Ovary (tissue), 9 donors: Measurements from ENCODE around the gene CERK. TPM values are rescaled to one million over a fixed set of nuclear protein-coding genes. Genes with fewer than 3 reads are reported as not detected.

ENCODE experiments used
- DNase-seq, 5 donors: peaks; one replicate each; pipeline ENCODE4 v3.0.0-alpha.2; 2019 to 2020
- H3K27ac ChIP-seq, 2 donors: fragments of 200-600 bp; one replicate each; pipeline versions ENCODE4 v1.5.1 to v1.8.0; 2019 to 2022
- H3K27me3 ChIP-seq: fragments of 200-600 bp; one replicate; pipeline ENCODE4 v1.8.0; 2022
- H3K36me3 ChIP-seq: fragments of 200-600 bp; sonication (generic); one replicate; pipeline ENCODE4 v1.5.1; 2019
- H3K4me1 ChIP-seq: one replicate; pipeline ENCODE4 v1.8.1; 2013; ENCODE audit warnings: mild to moderate bottlenecking, moderate library complexity; ENCODE audit not compliant: insufficient read depth
- H3K4me3 ChIP-seq: fragments of 200-600 bp; sonication (generic); one replicate; pipeline ENCODE4 v1.5.1; 2017
- H3K9me3 ChIP-seq, 2 donors: fragments of 200-600 bp in 1 of 2; sonication (generic) in 1 of 2; one replicate each; pipeline versions ENCODE4 v1.5.1 to v1.8.1; 2013 to 2019; ENCODE audit warnings: mild to moderate bottlenecking in 1 of 2, moderate library complexity in 1 of 2
- CTCF ChIP-seq, 3 donors: fragments of 450-650 bp in 2 of 3; fragments of 200-600 bp in 1 of 3; IDR thresholded peaks; one replicate each; pipeline versions ENCODE4 v1.5.1 to v1.8.0; 2016 to 2022; ENCODE audit warnings: antibody characterized with exemption in 3 of 3, mild to moderate bottlenecking in 1 of 3
- EP300 ChIP-seq: sonication (generic); formaldehyde crosslinking; IDR thresholded peaks from one replicate; pipeline ENCODE4 v1.6.1; 2017; ENCODE audit warnings: antibody characterized with exemption
- POLR2A ChIP-seq: fragments of 450-650 bp; IDR thresholded peaks from one replicate; pipeline ENCODE4 v1.6.1; 2017; ENCODE audit warnings: antibody characterized with exemption, mild to moderate bottlenecking, moderate library complexity
- WGBS, 3 donors: extraction: QIAGEN DNeasy Blood & Tissue Kit in 1 of 3; methylation state at CpG; one replicate each; pipeline versions ENCODE4 v1.1.5 to v1.1.7; 2013 to 2017; 5-methylcytosine and 5-hydroxymethylcytosine counted together
- intact Hi-C, 4 donors: fragments of 100-400 bp; cut with DNase I; formaldehyde crosslinking; loops; one replicate each; pipeline versions ENCODE4 v1.11.0 to v1.15.1; 2022 to 2023
- polyA plus RNA-seq, 2 donors: library from polyadenylated mRNA; stranded (reverse); fragments of 200-250 nt in 1 of 2; fragments of 350-450 nt in 1 of 2; fragmentation: Illumina TruSeq in 1 of 2; extraction: RNeasy Lipid Tissue Mini Kit (QIAGEN cat#74804) in 1 of 2; gene quantifications; one replicate each; pipeline ENCODE4 v1.2.3, GENCODE V29; 2013 to 2014
- total RNA-seq, 7 donors: library from RNA; depleted of rRNA in 2 of 7; stranded (reverse); fragments of >200 nt in 2 of 7; fragmentation: NEBNext Ultra II Directional in 3 of 7; extraction: Animal tissue kit (Norgen Biotek cat#: 25700) in 3 of 7; gene quantifications; one replicate each; pipeline versions ENCODE4 v1.1.0 to v1.2.4, GENCODE V29; 2016 to 2023
- donor health status: DM: no; HTN: no; CAD: no; lungs with moderate emphysema.
- donor health status: DM: no; HTN: no; CAD: no.
- donor health status: Bipolar disorder and iron deficiency.
- donor health status: DM: yes; HTN: yes; CAD: no.
- donor health status: DM: no; HTN: no; CAD: no.
- donor health status: DM: yes; HTN: yes; CAD: no.

Gene CERK
- total and polyA plus RNA-seq, 9 donors = 27.1 to 71.1 (median 46.8) TPM

- TF ChIP-seq POLR2A (no peak), CTCF (IDR thresholded peaks at IDR 0.05) (no peak), EP300 (no peak)
- no peaks in the 10 kb centered on the region for H3K27me3 ChIP-seq
- H3K27ac ChIP-seq = no peak overlapping the region
- intact Hi-C loops = no loop called here
- H3K4me1 ChIP-seq = no peaks in the 10 kb centered on the region
- no peak for DNase-seq
- no peaks in the 10 kb centered on the region for H3K9me3 ChIP-seq
- H3K4me3 ChIP-seq = no peak overlapping the region
- H3K36me3 ChIP-seq = no peaks in the 10 kb centered on the region
- 54 to 70% (median 61%) methylated on average over 7 to 8 of the region's 8 CpGs for WGBS, 3 donors
Observed at GRCh38 chr22:46747646-46748045, 9.6 kb upstream of the CERK start.

DNA sequence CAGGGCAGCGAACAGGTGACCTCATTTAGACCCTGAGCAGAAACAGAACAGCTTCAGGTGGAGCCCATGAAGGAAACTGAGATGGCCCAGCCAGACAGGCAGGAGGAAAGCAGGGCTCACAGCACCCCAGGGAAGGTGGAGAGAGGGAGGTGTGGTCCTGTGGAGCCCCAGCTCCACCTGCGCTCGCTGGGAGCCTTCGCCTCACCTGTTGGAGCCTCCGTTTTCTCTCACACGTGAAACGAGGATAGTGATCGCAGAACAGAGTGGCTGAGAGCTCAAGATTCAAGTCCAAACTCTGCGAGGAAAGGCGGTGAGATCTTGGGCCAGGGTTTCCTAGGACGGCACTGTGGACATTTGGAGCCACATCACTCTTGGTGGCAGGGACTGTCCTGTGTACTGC, 8.6 kb upstream of the CERK start:
- no peaks in the 10 kb centered on the region for H3K4me1 ChIP-seq
- WGBS, 3 donors = 73 to 81% (median 76%) methylated on average over 11 of the region's 11 CpGs
- no peak for DNase-seq
- H3K27ac ChIP-seq = no peak overlapping the region
- H3K36me3 ChIP-seq = no peaks in the 10 kb centered on the region
- H3K9me3 ChIP-seq = no peaks in the 10 kb centered on the region
- no peaks in the 10 kb centered on the region for H3K27me3 ChIP-seq
- no peak for TF ChIP-seq EP300
- TF ChIP-seq CTCF (IDR thresholded peaks at IDR 0.05) = no peak
- TF ChIP-seq POLR2A = no peak
- intact Hi-C loops = no loop called here
- H3K4me3 ChIP-seq = no peak overlapping the region

DNA sequence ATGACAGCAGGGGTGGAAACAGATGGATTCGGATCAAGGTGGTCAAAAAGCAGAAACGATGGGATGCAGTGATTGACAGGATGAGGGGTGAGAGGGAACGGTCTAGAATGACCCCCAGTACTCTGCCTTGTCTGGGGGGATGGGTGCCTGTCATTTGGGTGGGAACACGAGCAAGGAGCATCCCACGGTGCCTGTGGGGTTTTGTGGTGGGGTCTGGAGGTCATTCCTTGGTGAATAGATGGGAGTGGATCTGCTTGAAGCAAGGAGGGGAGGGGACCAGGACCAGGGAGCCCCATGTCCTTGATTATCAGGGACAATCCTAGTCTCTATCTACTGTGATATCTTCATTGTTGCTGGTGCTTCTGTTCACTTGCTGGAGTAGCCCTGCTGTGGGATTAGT, 8.1 kb upstream of the CERK start:
- intact Hi-C loops = no loop called here
- Histone ChIP-seq H3K36me3 (no peaks in the 10 kb centered on the region), H3K27me3 (no peaks in the 10 kb centered on the region), H3K4me1 (no peaks in the 10 kb centered on the region), H3K4me3 (no peak overlapping the region), H3K9me3 (no peaks in the 10 kb centered on the region), H3K27ac (no peak overlapping the region)
- no peak for DNase-seq
- no peak for TF ChIP-seq EP300
- no peak for TF ChIP-seq CTCF (IDR thresholded peaks at IDR 0.05)
- no peak for TF ChIP-seq POLR2A
- 38 to 52% (median 47%) methylated on average over 5 of the region's 5 CpGs for WGBS, 3 donors

GRCh38 chr22:46744581-46744980, 6.5 kb upstream of the CERK start:
- TF ChIP-seq POLR2A (no peak), EP300 (no peak), CTCF (IDR thresholded peaks at IDR 0.05) (no peak)
- Histone ChIP-seq H3K27ac (no peak overlapping the region), H3K36me3 (no peaks in the 10 kb centered on the region), H3K9me3 (no peaks in the 10 kb centered on the region), H3K4me1 (no peaks in the 10 kb centered on the region), H3K4me3 (no peak overlapping the region), H3K27me3 (no peaks in the 10 kb centered on the region)
- intact Hi-C loops = no loop called here
- WGBS, 3 donors = 73 to 81% (median 75%) methylated on average over 6 of the region's 6 CpGs
- no peak for DNase-seq
